Islet precursor cell (in vitro differentiated cells): Measurements from ENCODE around the gene ZSCAN30.
"Not testable (repeated sequence)": the region's sequence is repeated elsewhere in the genome, so short reads cannot be mapped to it uniquely, and the experiment has no call there.

Source experiments
- DNase-seq: peaks from one replicate; pipeline ENCODE4 v3.0.0-alpha.2; 2018

Gene ZSCAN30

DNA sequence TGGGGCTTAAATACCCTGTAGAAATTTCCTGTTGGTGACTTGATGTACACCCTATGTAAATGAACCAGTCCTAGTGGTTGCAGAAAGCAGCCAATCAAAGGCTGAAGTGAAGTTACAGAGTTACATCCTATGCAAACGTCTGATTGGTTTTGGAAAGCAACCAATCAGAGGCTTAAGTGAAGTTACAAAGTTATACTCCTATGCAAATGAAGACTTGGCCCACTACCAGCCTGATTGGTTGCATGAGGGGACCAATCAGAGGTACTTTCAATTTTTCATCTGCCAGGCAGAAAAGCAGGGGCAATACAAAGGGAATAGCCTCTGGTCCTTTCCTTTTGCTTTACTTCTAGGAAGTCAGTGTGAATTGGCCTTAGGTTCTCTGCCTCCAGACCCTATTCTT is 62.8 kb downstream of the ZSCAN30 start:
- no peak for DNase-seq

GRCh38 chr18:35223797-35224196 is 66.2 kb downstream of the ZSCAN30 start:
- no peak for DNase-seq

GRCh38 chr18:35220424-35220823 is 69.6 kb downstream of the ZSCAN30 start:
- no peak for DNase-seq

DNA sequence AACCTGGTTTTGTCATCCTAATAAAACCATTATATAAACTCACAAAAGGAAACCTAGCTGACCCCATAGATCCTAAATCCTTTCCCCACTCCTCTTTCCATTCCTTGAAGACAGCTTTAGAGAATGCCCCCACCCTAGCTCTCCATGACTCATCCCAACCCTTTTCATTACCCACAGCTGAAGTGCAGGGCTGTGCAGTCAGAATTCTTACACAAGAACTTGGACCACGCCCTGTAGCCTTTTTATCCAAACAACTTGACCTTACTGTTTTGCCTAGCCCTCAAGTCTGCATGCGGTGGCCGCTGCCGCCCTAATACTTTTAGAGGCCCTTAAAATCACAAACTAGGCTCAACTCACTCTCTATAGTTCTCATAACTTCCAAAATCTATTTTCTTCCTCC is 70.7 kb downstream of the ZSCAN30 start:
- DNase-seq: not testable (repeated sequence)

- not testable (repeated sequence) for DNase-seq
Observed at GRCh38 chr18:35216611-35217010, 73.4 kb downstream of the ZSCAN30 start.

GRCh38 chr18:35215026-35215425 is 75.0 kb downstream of the ZSCAN30 start:
- no peak for DNase-seq

DNA sequence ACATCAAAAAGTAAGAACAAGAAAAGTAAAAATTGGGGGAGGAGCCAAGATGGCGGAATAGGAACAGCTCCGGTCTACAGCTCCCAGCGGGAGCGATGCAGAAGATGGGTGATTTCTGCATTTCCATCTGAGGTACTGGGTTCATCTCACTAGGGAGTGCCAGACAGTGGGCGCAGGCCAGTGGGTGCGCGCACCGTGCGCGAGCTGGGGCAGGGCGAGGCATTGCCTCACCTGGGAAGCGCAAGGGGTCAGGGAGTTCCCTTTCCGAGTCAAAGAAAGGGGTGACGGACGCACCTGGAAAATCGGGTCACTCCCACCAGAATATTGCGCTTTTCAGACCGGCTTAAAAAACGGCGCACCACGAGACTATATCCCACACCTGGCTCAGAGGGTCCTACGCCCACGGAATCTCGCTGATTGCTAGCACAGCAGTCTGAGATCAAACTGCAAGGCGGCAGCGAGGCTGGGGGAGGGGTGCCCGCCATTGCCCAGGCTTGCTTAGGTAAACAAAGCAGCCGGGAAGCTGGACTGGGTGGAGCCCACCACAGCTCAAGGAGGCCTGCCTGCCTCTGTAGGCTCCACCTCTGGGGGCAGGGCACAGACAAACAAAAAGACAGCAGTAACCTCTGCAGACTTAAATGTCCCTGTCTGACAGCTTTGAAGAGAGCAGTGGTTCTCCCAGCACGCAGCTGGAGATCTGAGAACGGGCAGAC is 84.1 kb downstream of the ZSCAN30 start:
- not testable (repeated sequence) for DNase-seq

DNA sequence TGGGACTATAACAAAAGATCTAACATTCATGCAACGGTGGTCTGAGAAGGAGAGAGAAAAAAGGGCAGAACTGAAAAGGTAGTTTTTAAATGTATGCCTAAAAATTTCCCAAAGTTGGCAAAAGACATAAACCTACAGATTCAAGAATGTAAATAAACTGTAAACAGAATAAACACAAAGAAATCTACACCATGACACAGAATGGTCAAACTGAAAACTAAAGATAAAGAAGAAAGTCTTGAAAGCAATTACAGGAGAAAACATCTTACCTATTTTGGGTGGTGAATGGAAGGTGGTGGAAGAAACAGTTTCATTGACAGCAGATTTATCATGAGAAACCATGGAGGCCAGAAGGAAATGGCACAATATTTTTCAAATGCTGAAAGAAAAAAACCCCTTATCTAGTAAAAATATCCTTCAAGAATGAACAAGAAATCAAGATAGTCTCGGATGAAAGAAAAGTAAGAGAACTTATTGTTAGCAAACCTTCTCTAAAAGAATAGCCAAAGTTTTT is 84.8 kb downstream of the ZSCAN30 start:
- no peak for DNase-seq

DNA sequence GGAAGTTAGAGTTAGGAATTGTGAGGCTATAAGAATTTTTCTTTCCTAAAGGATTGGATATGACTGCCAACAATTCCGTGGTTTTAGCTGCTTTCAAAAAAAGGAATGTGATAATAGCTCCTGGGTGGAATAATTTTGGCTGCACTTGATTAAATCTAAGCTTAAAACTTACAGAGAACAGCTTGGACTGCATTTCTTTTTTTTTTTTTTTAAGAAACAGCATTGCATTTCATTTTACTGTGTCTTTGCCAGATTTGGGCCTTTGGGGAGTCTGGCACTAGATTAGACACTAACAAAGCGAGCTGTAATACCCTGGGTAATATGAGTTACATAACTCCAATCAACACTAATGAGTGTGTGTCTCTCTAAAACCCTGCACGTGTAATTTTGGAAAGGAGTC is 87.0 kb downstream of the ZSCAN30 start:
- no peak for DNase-seq

- DNase-seq: no peak
Observed at GRCh38 chr18:35201256-35201931, 88.6 kb downstream of the ZSCAN30 start.
